Activated CD8-positive, alpha-beta memory T cell treated with anti-CD3 and anti-CD28 coated beads for 48 hours (primary cell): Measurements from ENCODE around the gene HEMK1.

Experiments used
- DNase-seq, 3 experiments: peaks; one replicate each; pipeline ENCODE4 v3.0.0-alpha.2; 2020; ENCODE audit warnings: low read depth in 2 of 3, low spot score in 2 of 3

Gene HEMK1

GRCh38 chr3:50568947-50569749, at the start of gene HEMK1:
TSS of gene HEMK1 (plus strand) at chr3:50569522. CDS start at chr3:50571105, 1,583 bp downstream.
- peak; percentile 91 to 95 (median 93) for DNase-seq

GRCh38 chr3:50520849-50521248, 48.5 kb upstream of the HEMK1 start:
- no peak for DNase-seq

GRCh38 chr3:50521572-50521971, 47.8 kb upstream of the HEMK1 start:
- no peak for DNase-seq

- DNase-seq, result no peak
Observed at GRCh38 chr3:50523279-50523811, 46.0 kb upstream of the HEMK1 start.

- no peak for DNase-seq
Observed at GRCh38 chr3:50524746-50525145, 44.6 kb upstream of the HEMK1 start.

- DNase-seq, result no peak
Observed at GRCh38 chr3:50525191-50525910, 44.0 kb upstream of the HEMK1 start.

- DNase-seq, result peak; percentile 27 to 63 (median 50)
Observed at GRCh38 chr3:50525987-50526386, 43.3 kb upstream of the HEMK1 start.

GRCh38 chr3:50530001-50530970, 39.0 kb upstream of the HEMK1 start:
- no peak for DNase-seq

GRCh38 chr3:50531201-50531600, 38.1 kb upstream of the HEMK1 start:
- no peak for DNase-seq

GRCh38 chr3:50532062-50532705, 37.1 kb upstream of the HEMK1 start:
- DNase-seq, result no peak

GRCh38 chr3:50533316-50533715, 36.0 kb upstream of the HEMK1 start:
- no peak for DNase-seq

GRCh38 chr3:50533807-50534461, 35.4 kb upstream of the HEMK1 start:
- no peak for DNase-seq

GRCh38 chr3:50534681-50535330, 34.5 kb upstream of the HEMK1 start:
- DNase-seq, result no peak

GRCh38 chr3:50536471-50537180, 32.7 kb upstream of the HEMK1 start:
- no peak for DNase-seq

- DNase-seq, result no peak
Observed at GRCh38 chr3:50537421-50538129, 31.7 kb upstream of the HEMK1 start.

GRCh38 chr3:50539356-50540286, 29.7 kb upstream of the HEMK1 start:
- no peak for DNase-seq
